UCSD-AML1 (cell line): ENCODE data around the gene MID1.

Experiments
- DNase-seq: peaks from one replicate; lab custom pipeline; 2025; ENCODE audit not compliant: unreplicated experiment; lab: John Stamatoyannopoulos, UW

MID1 gene

GRCh38 chrX:10450229-10450958 lies 170.0 kb downstream of the MID1 start:
- DNase-seq: no peak

DNA sequence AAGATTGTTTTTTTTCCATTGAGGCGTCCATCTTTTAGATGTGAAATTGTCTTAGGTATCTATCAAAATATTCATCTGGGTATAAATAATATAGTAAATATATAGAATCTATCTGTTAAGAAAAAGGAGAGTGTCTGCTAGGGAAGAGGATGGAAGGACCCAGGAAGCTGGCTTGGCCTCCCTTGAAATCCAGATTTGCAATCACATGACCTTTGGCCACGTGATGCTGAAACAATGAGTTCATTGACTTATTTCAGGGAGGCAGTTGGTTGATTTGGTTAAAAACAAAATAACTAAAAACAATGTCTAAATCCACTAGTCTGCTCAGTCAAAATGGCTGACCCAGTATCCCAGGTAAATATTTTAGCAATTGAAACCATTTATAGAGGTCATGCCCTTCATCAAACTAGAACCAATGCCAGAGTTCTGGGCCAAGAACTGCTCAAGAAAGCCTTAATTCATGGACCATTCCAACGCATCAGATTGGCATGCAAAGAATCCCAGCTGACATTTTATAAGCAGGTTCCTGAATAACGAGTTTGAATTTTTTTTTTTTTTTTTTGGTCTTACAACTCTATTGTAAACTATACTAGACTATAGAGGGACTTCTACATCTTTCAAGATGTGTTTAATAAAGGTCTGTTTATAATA lies 172.7 kb downstream of the MID1 start:
- no peak for DNase-seq

DNA sequence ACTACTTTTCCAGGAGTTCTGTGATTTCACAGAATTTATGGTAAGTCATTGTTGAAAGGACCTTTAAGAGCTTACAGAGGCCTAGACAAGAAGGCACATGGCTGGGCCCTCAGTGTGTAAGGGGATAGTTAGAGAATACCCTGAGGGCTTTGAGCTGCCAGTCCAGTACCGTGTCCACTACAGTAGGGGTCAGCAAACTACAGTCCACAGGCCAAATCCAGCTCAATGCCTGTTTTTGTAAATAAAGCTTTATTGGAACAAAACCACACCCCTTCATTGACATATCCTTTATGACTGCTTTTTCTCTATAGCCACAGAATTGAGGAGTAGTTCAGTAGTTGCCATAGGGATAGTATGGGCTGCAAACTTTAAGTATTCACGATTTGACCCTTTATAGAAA lies 176.2 kb downstream of the MID1 start:
- no peak for DNase-seq

DNA sequence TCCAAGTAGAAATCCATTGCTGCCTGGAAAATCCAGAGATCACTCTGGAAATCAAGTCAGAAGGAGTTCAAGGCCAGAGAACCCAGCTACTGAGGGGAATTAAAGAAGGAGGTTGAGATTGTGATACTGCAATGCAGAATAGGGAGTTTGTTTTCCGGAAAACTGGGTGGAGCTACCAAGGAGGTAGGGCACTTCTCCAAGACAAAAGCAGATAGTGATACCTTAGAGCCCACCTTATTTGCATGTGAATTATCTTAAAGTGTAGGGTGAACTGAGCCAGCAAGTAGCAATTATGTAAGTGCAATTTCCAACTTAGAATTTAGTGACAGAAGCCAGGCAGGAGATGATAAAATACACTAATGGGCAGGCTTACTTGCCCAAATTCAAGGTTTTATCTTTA lies 178.9 kb downstream of the MID1 start:
- no peak for DNase-seq

- DNase-seq: no peak
Observed at GRCh38 chrX:10433296-10433965, 187.0 kb downstream of the MID1 start.

DNA sequence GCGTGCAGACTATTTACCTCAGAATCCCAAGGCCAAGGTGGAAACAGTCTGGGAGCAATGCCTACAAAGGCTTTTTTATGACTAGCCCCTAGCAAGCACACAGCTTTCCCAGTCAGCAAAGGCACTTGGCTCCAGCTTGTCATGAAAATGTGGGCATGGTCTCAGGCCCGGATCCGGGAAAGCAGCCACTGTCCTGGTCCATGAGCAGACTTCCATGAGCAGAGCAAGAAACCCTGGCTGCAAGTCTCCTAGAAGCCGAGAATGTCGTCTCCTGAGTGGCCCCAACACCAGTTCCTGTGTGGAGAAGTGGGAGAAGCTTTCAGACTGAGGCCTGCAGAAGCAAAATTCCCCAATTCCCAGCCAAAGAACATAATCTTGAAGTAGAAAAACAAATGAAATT lies 190.5 kb downstream of the MID1 start:
- no peak for DNase-seq

- DNase-seq: no peak
Observed at GRCh38 chrX:10427249-10427648, 193.1 kb downstream of the MID1 start.

GRCh38 chrX:10423716-10424115 lies 196.7 kb downstream of the MID1 start:
- DNase-seq: no peak

- DNase-seq: no peak
Observed at GRCh38 chrX:10420134-10420533, 200.3 kb downstream of the MID1 start.

- DNase-seq: no peak
Observed at GRCh38 chrX:10416424-10416823, 204.0 kb downstream of the MID1 start.

GRCh38 chrX:10415306-10416001 lies 204.9 kb downstream of the MID1 start:
- no peak for DNase-seq

DNA sequence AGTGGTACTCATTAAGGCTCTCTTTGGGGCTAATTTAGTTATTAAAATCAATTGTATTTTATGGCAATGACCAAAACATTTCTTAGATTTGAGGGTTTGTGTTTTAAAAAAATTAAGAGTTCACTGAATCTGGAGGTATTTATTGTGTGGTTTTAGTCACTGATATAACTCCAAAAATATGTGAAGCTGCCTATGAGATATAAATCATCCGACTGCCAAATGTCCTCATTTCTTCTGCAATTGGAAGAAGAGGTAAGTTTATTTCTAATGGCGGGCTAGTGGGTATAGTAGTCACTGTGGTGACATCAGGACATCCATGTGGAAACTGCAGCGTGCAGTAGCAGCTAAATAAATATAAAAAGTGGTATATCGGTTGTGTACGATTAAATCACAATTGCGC lies 205.5 kb downstream of the MID1 start:
- no peak for DNase-seq

DNA sequence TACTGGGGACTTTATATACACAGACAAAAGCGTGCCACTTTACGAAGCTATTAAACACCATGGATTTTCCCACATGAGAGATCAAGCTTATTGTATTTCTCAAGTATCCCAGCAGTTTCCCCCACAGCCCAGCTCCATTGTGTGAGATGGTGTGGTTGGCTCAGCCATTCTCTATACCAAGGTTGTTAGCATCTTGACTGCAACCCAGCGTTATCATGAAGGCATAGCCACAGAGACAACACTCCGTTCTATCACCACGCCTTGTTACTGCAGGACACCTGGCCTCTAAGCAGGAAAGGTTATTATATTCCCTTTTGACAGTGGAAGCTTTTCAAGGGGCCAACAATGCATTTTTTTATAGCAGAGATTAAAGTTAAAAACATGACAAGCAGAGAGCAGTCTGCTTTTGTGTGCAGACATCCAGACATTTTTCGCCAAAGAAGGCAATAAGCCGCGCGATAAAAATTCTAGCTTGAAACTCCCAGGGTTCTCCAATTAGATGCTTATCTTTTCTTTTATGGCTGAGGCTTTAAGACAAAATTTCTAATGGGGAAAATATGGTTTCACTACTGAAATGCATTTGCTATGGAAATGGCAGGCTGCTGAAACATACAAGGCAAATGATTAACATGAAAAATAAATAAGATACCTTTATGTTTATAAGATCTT lies 206.1 kb downstream of the MID1 start:
- no peak for DNase-seq

DNA sequence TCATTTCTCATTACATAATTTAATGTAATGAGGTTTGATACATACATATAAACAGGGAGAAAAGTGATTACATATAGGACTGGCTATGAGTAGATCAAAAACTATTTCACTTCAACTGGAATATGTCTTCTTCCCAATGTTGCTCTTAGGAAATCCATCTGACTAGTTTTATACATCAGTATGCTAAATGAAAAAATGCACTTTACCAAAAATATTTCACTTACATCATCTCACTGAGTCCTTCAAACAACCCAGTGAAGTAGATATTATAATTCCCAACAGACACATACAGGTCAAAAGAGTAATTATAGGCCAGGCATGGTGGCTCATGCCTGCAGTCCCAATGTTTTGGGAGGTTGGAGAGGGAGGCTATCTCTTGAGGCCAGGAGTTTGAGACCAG lies 215.9 kb downstream of the MID1 start:
- no peak for DNase-seq

DNA sequence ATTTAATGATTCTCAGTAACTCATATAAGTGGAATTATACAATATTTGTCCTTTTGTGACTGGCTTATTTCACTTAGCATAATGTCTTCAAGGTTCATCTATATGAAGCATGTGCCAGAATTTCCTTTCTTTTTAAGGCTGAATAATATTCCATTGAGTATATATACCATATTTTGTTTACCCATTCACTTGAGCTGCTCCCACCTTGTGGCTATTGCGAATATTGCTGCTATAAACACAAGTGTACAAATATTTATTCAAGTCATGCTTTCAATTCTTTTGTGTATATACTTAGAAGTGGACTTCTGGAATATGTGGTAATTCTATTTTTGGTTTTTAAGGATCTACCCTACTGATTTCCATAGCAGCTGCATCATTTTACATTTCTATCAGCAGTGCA lies 219.1 kb downstream of the MID1 start:
- no peak for DNase-seq

DNA sequence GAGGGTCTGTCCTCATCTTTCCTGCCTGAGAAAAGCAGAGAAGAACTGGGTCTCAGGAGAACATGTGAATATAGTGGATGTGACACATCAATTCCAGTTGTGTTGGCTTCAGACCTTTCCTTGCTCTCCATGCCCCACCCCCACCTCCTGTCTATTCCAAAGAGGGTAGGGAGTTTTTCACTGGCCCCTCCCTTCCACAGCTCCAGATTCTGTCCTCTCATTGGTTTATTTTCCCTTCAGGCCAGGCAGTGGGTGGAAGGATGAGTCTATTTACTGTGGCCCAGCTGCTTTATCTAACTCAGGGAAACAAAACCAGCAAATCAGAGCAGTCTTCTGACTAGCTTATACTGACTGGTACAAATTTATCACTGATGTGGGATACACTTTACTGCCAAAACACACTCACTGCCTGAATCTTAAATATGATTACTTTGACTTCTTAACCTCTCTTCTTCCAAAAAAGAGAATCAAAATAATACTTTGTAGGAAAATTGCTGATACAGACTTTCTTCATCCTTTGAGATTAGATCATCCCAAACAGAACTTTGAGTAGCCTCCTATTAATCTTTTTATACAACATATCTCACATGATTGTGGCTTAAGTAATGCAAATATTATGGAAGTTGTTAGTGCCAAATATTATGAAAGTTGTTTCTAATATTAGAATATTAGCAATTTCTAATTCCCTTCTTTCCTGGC lies 221.2 kb downstream of the MID1 start:
- DNase-seq: no peak

DNA sequence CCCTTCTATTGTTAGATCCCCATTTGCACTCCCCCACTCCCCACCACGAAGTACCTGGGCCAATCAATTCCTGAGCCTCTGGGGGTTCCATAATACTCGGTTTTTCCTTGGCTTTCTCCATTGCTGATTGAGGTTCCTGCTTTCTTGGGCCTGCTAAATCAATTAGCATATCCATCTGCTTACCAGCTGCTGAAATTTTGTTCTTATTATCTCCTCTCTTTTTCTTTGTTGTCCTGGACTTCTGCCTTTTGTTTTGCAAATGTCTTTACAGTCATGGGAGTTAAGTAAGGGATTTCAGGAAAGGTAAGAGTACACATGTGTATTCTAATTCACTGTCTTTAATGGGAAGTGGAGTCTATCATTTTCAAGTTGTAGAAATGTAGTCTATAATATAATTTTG lies 222.2 kb downstream of the MID1 start:
- DNase-seq: no peak

DNA sequence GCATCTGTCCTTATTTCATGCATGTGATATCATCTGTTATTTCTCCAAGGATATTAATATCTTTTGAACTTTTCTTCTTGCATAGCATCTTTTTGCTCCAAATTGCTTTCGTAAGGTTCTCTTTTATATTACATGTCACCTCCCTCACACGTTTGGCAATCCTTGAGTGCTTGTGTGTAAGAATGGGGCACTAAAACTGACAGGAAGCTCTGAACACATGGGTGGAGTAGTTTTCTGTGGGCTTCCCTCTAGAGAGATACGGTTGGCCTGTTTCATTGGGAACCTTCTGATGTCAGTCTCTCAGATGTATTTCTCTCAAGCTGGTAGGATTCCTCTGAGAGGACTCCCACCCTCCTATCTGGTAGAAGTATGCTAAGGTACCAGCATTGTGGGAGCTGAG lies 223.0 kb downstream of the MID1 start:
- DNase-seq: no peak

DNA sequence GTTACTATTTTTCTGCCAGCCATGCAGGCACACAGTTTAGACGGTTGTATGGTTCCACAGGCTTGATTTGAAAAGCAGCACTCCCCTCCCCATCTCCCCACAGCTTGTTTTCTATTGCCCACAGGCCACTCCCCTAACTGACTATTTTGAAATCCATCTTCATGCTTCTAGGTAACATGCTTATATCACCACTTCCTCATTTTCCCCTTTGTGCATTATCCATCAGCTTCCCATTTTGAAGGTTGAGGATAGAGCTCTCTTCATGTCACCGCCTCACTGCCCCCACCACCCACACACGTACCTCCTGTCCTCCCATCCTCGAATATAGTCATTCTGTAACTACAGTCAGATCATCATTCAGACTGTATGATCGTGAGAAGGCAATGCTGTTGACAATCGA lies 224.7 kb downstream of the MID1 start:
- no peak for DNase-seq
